ENCODE measurements around the gene EBF3.

DNA sequence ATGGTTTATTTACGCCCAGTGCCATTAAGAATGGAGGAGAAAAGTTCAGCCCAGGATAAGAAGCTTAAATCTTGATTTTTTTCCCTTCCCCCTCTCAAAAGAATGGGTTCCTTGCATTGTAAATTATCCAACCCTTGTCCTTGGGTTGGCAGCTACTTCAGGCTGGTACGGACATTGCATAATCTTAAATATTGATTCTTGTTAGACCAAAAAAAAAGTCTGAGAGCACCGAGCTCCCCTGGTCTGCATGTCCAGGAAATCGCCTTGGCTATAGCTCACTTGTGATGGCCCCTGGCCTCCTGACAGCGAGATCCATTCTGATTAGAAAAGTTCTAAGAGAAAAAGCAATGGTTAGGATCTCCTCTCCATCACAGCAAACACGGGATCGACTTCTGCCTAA is 151.7 kb downstream of the EBF3 start:
- TF ChIP-seq, protein P1, sequence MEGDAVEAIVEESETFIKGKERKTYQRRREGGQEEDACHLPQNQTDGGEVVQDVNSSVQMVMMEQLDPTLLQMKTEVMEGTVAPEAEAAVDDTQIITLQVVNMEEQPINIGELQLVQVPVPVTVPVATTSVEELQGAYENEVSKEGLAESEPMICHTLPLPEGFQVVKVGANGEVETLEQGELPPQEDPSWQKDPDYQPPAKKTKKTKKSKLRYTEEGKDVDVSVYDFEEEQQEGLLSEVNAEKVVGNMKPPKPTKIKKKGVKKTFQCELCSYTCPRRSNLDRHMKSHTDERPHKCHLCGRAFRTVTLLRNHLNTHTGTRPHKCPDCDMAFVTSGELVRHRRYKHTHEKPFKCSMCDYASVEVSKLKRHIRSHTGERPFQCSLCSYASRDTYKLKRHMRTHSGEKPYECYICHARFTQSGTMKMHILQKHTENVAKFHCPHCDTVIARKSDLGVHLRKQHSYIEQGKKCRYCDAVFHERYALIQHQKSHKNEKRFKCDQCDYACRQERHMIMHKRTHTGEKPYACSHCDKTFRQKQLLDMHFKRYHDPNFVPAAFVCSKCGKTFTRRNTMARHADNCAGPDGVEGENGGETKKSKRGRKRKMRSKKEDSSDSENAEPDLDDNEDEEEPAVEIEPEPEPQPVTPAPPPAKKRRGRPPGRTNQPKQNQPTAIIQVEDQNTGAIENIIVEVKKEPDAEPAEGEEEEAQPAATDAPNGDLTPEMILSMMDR (IDR thresholded peaks at IDR 0.05 in 4 of 5, conservative IDR thresholded peaks at IDR 0.05 in 1 of 5) = no peak
- TF ChIP-seq POLR2A (IDR thresholded peaks at IDR 0.05) = no peak

All from gastrocnemius medialis (tissue), 4 donors.